HepG2 (cell line): Measurements from ENCODE around the gene TENM3. TPM values are rescaled to one million over a fixed set of nuclear protein-coding genes. Genes with fewer than 3 reads are reported as not detected.

Source experiments
- ATAC-seq: fragments of 200-7000 bp; cut with Tn5 transposase; 3 replicates; pipeline ENCODE4 v1.9.1; 2020; ENCODE audit warnings: mild to moderate bottlenecking, moderate library complexity
- BruUV-seq: library from RNA; stranded (reverse); fragments of 400-500 nt; replicated peaks from 2 replicates; lab custom pipeline; 2021; lab: Mats Ljungman, UMichigan
- CTCF ChIA-PET: fragments of 300-600 bp; formaldehyde crosslinking; extraction: SDS; loops from one replicate; lab custom pipeline; 2021; ENCODE audit warnings: low total read pairs, inconsistent platforms, low intra/inter-chr PET ratio; lab: Yijun Ruan, JAX
- POLR2A ChIA-PET: fragments of 350-600 bp; sonication (Branson Sonifier 250); formaldehyde crosslinking; loops from one replicate; lab custom pipeline; 2020; ENCODE audit warnings: antibody characterized with exemption, inconsistent platforms; lab: Yijun Ruan, JAX
- DNase-seq: peaks from one replicate; pipeline ENCODE4 v3.0.0-alpha.2; 2015; ENCODE audit warnings: low spot score
- FAIRE-seq: peaks from 3 replicates; lab custom pipeline; 2011; peaks lifted over from hg19 to GRCh38; lab: Jason Lieb, UNC
- H2AFZ ChIP-seq: one replicate; pipeline ENCODE4 v1.6.1; 2011; ENCODE audit warnings: low read length, inconsistent platforms
- H3K27ac ChIP-seq: fragments of 300-600 bp; 3 replicates; pipeline ENCODE4 v1.8.0; 2011; ENCODE audit warnings: mixed run types, mild to moderate bottlenecking, mixed read lengths, low read length, inconsistent platforms; ENCODE audit not compliant: insufficient read depth; ENCODE audit errors: extremely low read length
- H3K27me3 ChIP-seq, 2 experiments: fragments of 200-600 bp in 1 of 2; 2 replicates in 1 of 2; 3 replicates in 1 of 2; pipeline versions ENCODE4 v1.6.0 to v1.8.0; 2011; ENCODE audit warnings: low read length in 2 of 2, mild to moderate bottlenecking in 2 of 2, moderate library complexity in 2 of 2, inconsistent platforms in 1 of 2; ENCODE audit not compliant: insufficient read depth in 2 of 2, control insufficient read depth in 1 of 2
- H3K36me3 ChIP-seq, 2 experiments: fragments of 200-600 bp in 1 of 2; replicated peaks in 1 of 2; 2 replicates in 1 of 2; 3 replicates in 1 of 2; pipeline versions ENCODE4 v1.5.1 to v1.8.0; 2011; ENCODE audit warnings: low read length in 2 of 2, inconsistent platforms in 1 of 2; ENCODE audit not compliant: insufficient read depth in 2 of 2, control insufficient read depth in 1 of 2
- H3K4me1 ChIP-seq: 2 replicates; pipeline ENCODE4 v1.5.1; 2012; ENCODE audit warnings: low read length, inconsistent platforms; ENCODE audit not compliant: insufficient read depth
- H3K4me2 ChIP-seq: 2 replicates; pipeline ENCODE4 v1.6.0; 2011; ENCODE audit warnings: low read depth, low read length, inconsistent platforms
- H3K4me3 ChIP-seq, 3 experiments: fragments of 200-600 bp in 1 of 3; sonication (generic), shearing (Covaris generic) in 1 of 3; replicated peaks in 1 of 3; 2 replicates each; pipeline ENCODE4 v1.5.1; 2011 to 2016; ENCODE audit warnings: low read length in 3 of 3, inconsistent platforms in 2 of 3, low read depth in 2 of 3, mild to moderate bottlenecking in 2 of 3, control low read depth in 1 of 3, mixed read lengths in 1 of 3; ENCODE audit not compliant: insufficient read depth in 1 of 3
- H3K79me2 ChIP-seq: one replicate; pipeline ENCODE4 v1.6.1; 2011; ENCODE audit warnings: low read length, inconsistent platforms; ENCODE audit not compliant: insufficient read depth
- H3K9ac ChIP-seq: 2 replicates; pipeline ENCODE4 v1.6.0; 2011; ENCODE audit warnings: mild to moderate bottlenecking, low read depth, low read length, inconsistent platforms; ENCODE audit not compliant: insufficient read depth
- H3K9me3 ChIP-seq: 2 replicates; pipeline ENCODE4 v1.5.1; 2012; ENCODE audit warnings: mild to moderate bottlenecking, low read length
- H4K20me1 ChIP-seq: 2 replicates; pipeline ENCODE4 v1.6.0; 2011; ENCODE audit warnings: inconsistent platforms, mild to moderate bottlenecking, low read length, moderate library complexity; ENCODE audit not compliant: insufficient read depth
- BHLHE40 ChIP-seq: IDR thresholded peaks from 2 replicates; pipeline ENCODE4 v1.6.1; 2011; ENCODE audit warnings: low read length, improper control_type of control experiment
- FOXP1 ChIP-seq, 2 experiments: fragments of 450-650 bp in 1 of 2; IDR thresholded peaks; 2 replicates each; pipeline ENCODE4 v1.6.1; 2017 to 2018; ENCODE audit warnings: antibody characterized with exemption in 1 of 2
- RARA ChIP-seq: IDR thresholded peaks from 2 replicates; pipeline ENCODE4 v1.6.1; 2016; ENCODE audit warnings: missing genetic modification reagents, missing compliant biosample characterization
- REXO4 ChIP-seq: sonication (generic); formaldehyde crosslinking; IDR thresholded peaks from 2 replicates; pipeline ENCODE4 v1.8.0; 2022; ENCODE audit warnings: missing genetic modification reagents, mild to moderate bottlenecking, borderline replicate concordance
- SPEN ChIP-seq: sonication (generic); formaldehyde crosslinking; IDR thresholded peaks from 2 replicates; pipeline ENCODE4 v1.5.1; 2020; ENCODE audit warnings: low read depth, mild to moderate bottlenecking, missing genetic modification reagents
- YEATS4 ChIP-seq: sonication (generic); formaldehyde crosslinking; IDR thresholded peaks from 2 replicates; pipeline ENCODE4 v1.4.0; 2020; ENCODE audit warnings: missing genetic modification reagents, borderline replicate concordance
- ZNF589 ChIP-seq: sonication (generic); formaldehyde crosslinking; conservative IDR thresholded peaks from 2 replicates; pipeline ENCODE4 v1.8.0; 2022; ENCODE audit warnings: mild to moderate bottlenecking, moderate library complexity, missing genetic modification reagents
- ZNF713 ChIP-seq: sonication (generic); formaldehyde crosslinking; IDR thresholded peaks from 2 replicates; pipeline ENCODE4 v1.4.0; 2020; ENCODE audit warnings: mild to moderate bottlenecking, missing genetic modification reagents
- WGBS: methylation state at CpG from one replicate; pipeline ENCODE4 v1.1.6; 2017; ENCODE audit warnings: low lambda C conversion rate; 5-methylcytosine and 5-hydroxymethylcytosine counted together
- in situ Hi-C: cut with HindIII; loops from 2 replicates; pipeline ENCODE4 v1.10.0; 2017; ENCODE audit warnings: low pct_unique_long_range_greater_than_20kb; ENCODE audit not compliant: extremely low pct_ligation_motif_present
- intact Hi-C: fragments of 100-400 bp; cut with micrococcal nuclease; formaldehyde crosslinking; loops from one replicate; pipeline ENCODE4 v1.10.0; 2022; ENCODE audit not compliant: unreplicated experiment
- polyA plus RNA-seq, 8 experiments: library from polyadenylated mRNA; depleted of rRNA in 3 of 8; stranded (reverse) in 7 of 8; unstranded in 1 of 8; fragments of >200 nt; fragmentation: Illumina TruSeq in 4 of 8; extraction: Trizol in 4 of 8; gene quantifications; 2 replicates each; pipeline versions ENCODE4 v1.2.1 to v1.2.3, GENCODE V29; 2011 to 2016; ENCODE audit warnings: low read depth in 4 of 8, missing spikeins in 1 of 8, mixed read lengths in 1 of 8; ENCODE audit not compliant: insufficient read depth in 1 of 8
- total RNA-seq, 5 experiments: library from RNA; depleted of rRNA; stranded (reverse); fragments of >200 nt; fragmentation: Illumina TruSeq; extraction: Trizol; gene quantifications; 2 replicates each; pipeline ENCODE4 v1.2.3, GENCODE V29; 2016; ENCODE audit warnings: low read depth in 1 of 5
- TF ChIP-seq, protein P1 (sequence below): sonication (generic); formaldehyde crosslinking; IDR thresholded peaks from 2 replicates; pipeline ENCODE4 v1.4.0; 2020; ENCODE audit warnings: missing genetic modification reagents
- TF ChIP-seq, protein P2 (sequence below): sonication (generic); formaldehyde crosslinking; IDR thresholded peaks from 2 replicates; pipeline ENCODE4 v1.8.0; 2022; ENCODE audit warnings: missing genetic modification reagents, mild to moderate bottlenecking, inconsistent platforms, borderline replicate concordance

The TENM3 gene
- total and polyA plus RNA-seq, 2 of the 13 experiments (the other 11 are each of a cell fraction or from before 2014, with no cell fraction given): 0.04 TPM; not detected in 1

DNA sequence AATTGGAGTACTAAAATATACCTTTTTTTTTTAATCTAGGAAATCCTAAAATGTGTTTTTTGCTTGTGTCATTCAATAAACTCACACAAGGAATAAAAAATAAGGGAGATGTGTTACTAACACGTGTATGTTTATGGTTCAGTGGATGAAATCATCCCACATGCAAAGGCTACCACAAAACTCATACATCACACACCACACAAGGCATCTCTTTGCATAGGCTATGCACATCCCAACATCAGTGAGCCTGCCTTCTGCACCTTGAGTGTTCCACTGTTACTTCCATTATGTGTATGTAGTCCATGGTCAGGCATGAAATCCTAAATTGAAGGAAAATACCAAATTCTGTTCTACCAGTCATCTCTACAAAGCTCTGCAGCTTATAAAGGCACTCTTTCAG is 460.9 kb downstream of the TENM3 start:
- ChIA-PET CTCF (no interaction called here), POLR2A (no interaction called here)
- WGBS: 0% methylated on average over 1 of the region's 1 CpG
- Histone ChIP-seq H3K4me2 (no peak overlapping the region), H3K79me2 (no peaks in the 10 kb centered on the region), H3K27me3 (no peaks in the 10 kb centered on the region), H4K20me1 (no peaks in the 10 kb centered on the region), H2AFZ (no peak overlapping the region), H3K9ac (no peak overlapping the region), H3K4me3 (no peak overlapping the region), H3K4me1 (no peaks in the 10 kb centered on the region), H3K9me3 (no peaks in the 10 kb centered on the region), H3K36me3 (no peaks in the 10 kb centered on the region), H3K27ac (no peak overlapping the region)
- in situ Hi-C loops: no loop called here
- ATAC-seq: no peak
- DNase-seq: no peak
- intact Hi-C loops: no loop called here
- BruUV-seq: no TSS peak
- no peak for FAIRE-seq
- TF ChIP-seq ZNF589 (no peak), SPEN (no peak), YEATS4 (CRISPR knock-in tag) (no peak), BHLHE40 (no peak), REXO4 (no peak), RARA (CRISPR knock-in tag) (no peak), ZNF713 (no peak), FOXP1 (IDR thresholded peaks at IDR 0.05) (no peak), FOXP1 (CRISPR knock-in tag; IDR thresholded peaks at IDR 0.05) (no peak)
- TF ChIP-seq, protein P1, sequence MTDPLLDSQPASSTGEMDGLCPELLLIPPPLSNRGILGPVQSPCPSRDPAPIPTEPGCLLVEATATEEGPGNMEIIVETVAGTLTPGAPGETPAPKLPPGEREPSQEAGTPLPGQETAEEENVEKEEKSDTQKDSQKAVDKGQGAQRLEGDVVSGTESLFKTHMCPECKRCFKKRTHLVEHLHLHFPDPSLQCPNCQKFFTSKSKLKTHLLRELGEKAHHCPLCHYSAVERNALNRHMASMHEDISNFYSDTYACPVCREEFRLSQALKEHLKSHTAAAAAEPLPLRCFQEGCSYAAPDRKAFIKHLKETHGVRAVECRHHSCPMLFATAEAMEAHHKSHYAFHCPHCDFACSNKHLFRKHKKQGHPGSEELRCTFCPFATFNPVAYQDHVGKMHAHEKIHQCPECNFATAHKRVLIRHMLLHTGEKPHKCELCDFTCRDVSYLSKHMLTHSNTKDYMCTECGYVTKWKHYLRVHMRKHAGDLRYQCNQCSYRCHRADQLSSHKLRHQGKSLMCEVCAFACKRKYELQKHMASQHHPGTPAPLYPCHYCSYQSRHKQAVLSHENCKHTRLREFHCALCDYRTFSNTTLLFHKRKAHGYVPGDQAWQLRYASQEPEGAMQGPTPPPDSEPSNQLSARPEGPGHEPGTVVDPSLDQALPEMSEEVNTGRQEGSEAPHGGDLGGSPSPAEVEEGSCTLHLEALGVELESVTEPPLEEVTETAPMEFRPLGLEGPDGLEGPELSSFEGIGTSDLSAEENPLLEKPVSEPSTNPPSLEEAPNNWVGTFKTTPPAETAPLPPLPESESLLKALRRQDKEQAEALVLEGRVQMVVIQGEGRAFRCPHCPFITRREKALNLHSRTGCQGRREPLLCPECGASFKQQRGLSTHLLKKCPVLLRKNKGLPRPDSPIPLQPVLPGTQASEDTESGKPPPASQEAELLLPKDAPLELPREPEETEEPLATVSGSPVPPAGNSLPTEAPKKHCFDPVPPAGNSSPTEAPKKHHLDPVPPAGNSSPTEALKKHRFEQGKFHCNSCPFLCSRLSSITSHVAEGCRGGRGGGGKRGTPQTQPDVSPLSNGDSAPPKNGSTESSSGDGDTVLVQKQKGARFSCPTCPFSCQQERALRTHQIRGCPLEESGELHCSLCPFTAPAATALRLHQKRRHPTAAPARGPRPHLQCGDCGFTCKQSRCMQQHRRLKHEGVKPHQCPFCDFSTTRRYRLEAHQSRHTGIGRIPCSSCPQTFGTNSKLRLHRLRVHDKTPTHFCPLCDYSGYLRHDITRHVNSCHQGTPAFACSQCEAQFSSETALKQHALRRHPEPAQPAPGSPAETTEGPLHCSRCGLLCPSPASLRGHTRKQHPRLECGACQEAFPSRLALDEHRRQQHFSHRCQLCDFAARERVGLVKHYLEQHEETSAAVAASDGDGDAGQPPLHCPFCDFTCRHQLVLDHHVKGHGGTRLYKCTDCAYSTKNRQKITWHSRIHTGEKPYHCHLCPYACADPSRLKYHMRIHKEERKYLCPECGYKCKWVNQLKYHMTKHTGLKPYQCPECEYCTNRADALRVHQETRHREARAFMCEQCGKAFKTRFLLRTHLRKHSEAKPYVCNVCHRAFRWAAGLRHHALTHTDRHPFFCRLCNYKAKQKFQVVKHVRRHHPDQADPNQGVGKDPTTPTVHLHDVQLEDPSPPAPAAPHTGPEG: no peak
- TF ChIP-seq, protein P2, sequence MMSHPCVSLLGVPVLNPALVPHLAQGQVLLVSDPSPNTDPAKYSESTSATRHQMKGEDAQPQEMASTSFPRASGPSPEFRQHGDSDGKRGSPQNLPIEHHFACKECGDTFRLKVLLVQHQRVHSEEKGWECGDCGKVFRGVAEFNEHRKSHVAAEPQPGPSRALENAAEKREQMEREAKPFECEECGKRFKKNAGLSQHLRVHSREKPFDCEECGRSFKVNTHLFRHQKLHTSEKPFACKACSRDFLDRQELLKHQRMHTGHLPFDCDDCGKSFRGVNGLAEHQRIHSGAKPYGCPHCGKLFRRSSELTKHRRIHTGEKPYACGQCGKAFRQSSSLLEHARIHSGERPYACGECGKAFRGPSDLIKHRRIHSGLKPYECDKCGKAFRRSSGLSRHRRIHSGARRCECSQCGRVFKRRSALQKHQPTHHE (CRISPR knock-in tag): no peak
